Uterus (tissue), 4 donors: Measurements from ENCODE around the gene STC2. TPM values are rescaled to one million over a fixed set of nuclear protein-coding genes. Genes with fewer than 3 reads are reported as not detected.

Experiments
- DNase-seq, 2 donors: peaks; one replicate each; pipeline ENCODE4 v3.0.0-alpha.2; 2019 to 2020
- H3K27ac ChIP-seq, 2 donors: fragments of 200-600 bp; sonication (generic); 1 replicate in 1 of 2; 2 replicates in 1 of 2; pipeline ENCODE4 v1.5.1; 2016 to 2018
- H3K27me3 ChIP-seq, 2 donors: fragments of 200-600 bp; sonication (generic); one replicate each; pipeline ENCODE4 v1.5.1; 2018 to 2019; ENCODE audit warnings: control low read depth in 1 of 2
- H3K36me3 ChIP-seq, 2 donors: fragments of 200-600 bp; sonication (generic); one replicate each; pipeline ENCODE4 v1.5.1; 2019; ENCODE audit warnings: control low read depth in 1 of 2
- H3K4me1 ChIP-seq, 2 donors: fragments of 200-600 bp; sonication (generic); one replicate each; pipeline ENCODE4 v1.5.1; 2018 to 2019; ENCODE audit warnings: control low read depth in 1 of 2
- H3K4me3 ChIP-seq, 2 donors: fragments of 200-600 bp; sonication (generic); 1 replicate in 1 of 2; 2 replicates in 1 of 2; pipeline ENCODE4 v1.5.1; 2018 to 2019; ENCODE audit warnings: mild to moderate bottlenecking in 1 of 2
- H3K9me3 ChIP-seq, 2 donors: fragments of 200-600 bp; sonication (generic); one replicate each; pipeline ENCODE4 v1.5.1; 2019; ENCODE audit warnings: control low read depth in 1 of 2
- CTCF ChIP-seq, 4 experiments: fragments of 200-600 bp in 2 of 4; fragments of 450-650 bp in 2 of 4; sonication (generic) in 2 of 4; IDR thresholded peaks; one replicate each; pipeline ENCODE4 v1.5.1; 2016 to 2019; ENCODE audit warnings: antibody characterized with exemption in 4 of 4, mild to moderate bottlenecking in 2 of 4, moderate library complexity in 1 of 4
- POLR2A ChIP-seq, 2 donors: fragments of 450-650 bp; IDR thresholded peaks; one replicate each; pipeline ENCODE4 v1.6.1; 2016; ENCODE audit warnings: antibody characterized with exemption in 2 of 2, mild to moderate bottlenecking in 1 of 2, moderate library complexity in 1 of 2
- intact Hi-C: fragments of 100-400 bp; cut with DNase I; formaldehyde crosslinking; loops from one replicate; pipeline ENCODE4 v1.15.1; 2023; ENCODE audit warnings: low total_unique reads
- total RNA-seq, 4 donors: library from RNA; depleted of rRNA in 3 of 4; stranded (reverse); fragments of >200 nt in 3 of 4; gene quantifications; one replicate each; pipeline versions ENCODE4 v1.1.0 to v1.2.4, GENCODE V29; 2014 to 2023
- donor health status: DM: yes; HTN: yes; CAD: no.

STC2 gene
- total RNA-seq, 4 donors from 2014 or later, result 0.26 to 3.4 (median 1.5) TPM; not detected in 1

- intact Hi-C loops, result no loop called here
- DNase-seq, result no peak
- Histone ChIP-seq H3K27me3 (no peaks in the 10 kb centered on the region), H3K4me3 (no peak overlapping the region), H3K4me1 (no peaks in the 10 kb centered on the region), H3K9me3 (no peaks in the 10 kb centered on the region), H3K27ac (no peak overlapping the region), H3K36me3 (no peaks in the 10 kb centered on the region)
- TF ChIP-seq CTCF (IDR thresholded peaks at IDR 0.05) (no peak), POLR2A (IDR thresholded peaks at IDR 0.05) (no peak)
Measured at GRCh38 chr5:173281910-173282309, 46.3 kb downstream of the STC2 start.

- intact Hi-C loops, result no loop called here
- Histone ChIP-seq H3K27me3 (no peaks in the 10 kb centered on the region), H3K4me1 (no peaks in the 10 kb centered on the region), H3K27ac (no peak overlapping the region), H3K9me3 (no peaks in the 10 kb centered on the region), H3K4me3 (no peak overlapping the region), H3K36me3 (no peaks in the 10 kb centered on the region)
- no peak for TF ChIP-seq CTCF (IDR thresholded peaks at IDR 0.05)
- TF ChIP-seq POLR2A (IDR thresholded peaks at IDR 0.05), result no peak
- DNase-seq, result no peak
Measured at GRCh38 chr5:173279166-173279565, 49.0 kb downstream of the STC2 start.

- H3K4me3 ChIP-seq, result no peak overlapping the region
- H3K27me3 ChIP-seq, result no peaks in the 10 kb centered on the region
- intact Hi-C loops, result no loop called here
- H3K9me3 ChIP-seq, result no peaks in the 10 kb centered on the region
- H3K36me3 ChIP-seq, result no peaks in the 10 kb centered on the region
- no peak overlapping the region for H3K27ac ChIP-seq
- no peaks in the 10 kb centered on the region for H3K4me1 ChIP-seq
- DNase-seq, result no peak
- TF ChIP-seq POLR2A (IDR thresholded peaks at IDR 0.05) (no peak), CTCF (IDR thresholded peaks at IDR 0.05) (no peak)
Measured at GRCh38 chr5:173278641-173279040, 49.6 kb downstream of the STC2 start.

GRCh38 chr5:173278172-173278571 lies 50.0 kb downstream of the STC2 start:
- Histone ChIP-seq H3K4me1 (no peaks in the 10 kb centered on the region), H3K27me3 (no peaks in the 10 kb centered on the region), H3K9me3 (no peaks in the 10 kb centered on the region), H3K36me3 (no peaks in the 10 kb centered on the region), H3K4me3 (no peak overlapping the region), H3K27ac (no peak overlapping the region)
- DNase-seq, result no peak
- TF ChIP-seq POLR2A (IDR thresholded peaks at IDR 0.05) (no peak), CTCF (IDR thresholded peaks at IDR 0.05) (no peak)
- intact Hi-C loops, result no loop called here

- no peak for DNase-seq
- no peaks in the 10 kb centered on the region for H3K27me3 ChIP-seq
- H3K27ac ChIP-seq, result no peak overlapping the region
- no peaks in the 10 kb centered on the region for H3K4me1 ChIP-seq
- TF ChIP-seq POLR2A (IDR thresholded peaks at IDR 0.05) (no peak), CTCF (IDR thresholded peaks at IDR 0.05) (no peak)
- H3K9me3 ChIP-seq, result no peaks in the 10 kb centered on the region
- no peak overlapping the region for H3K4me3 ChIP-seq
- H3K36me3 ChIP-seq, result no peaks in the 10 kb centered on the region
- intact Hi-C loops, result no loop called here
Measured at GRCh38 chr5:173274771-173275170, 53.4 kb downstream of the STC2 start.
